ELF-1 (cell line): Measurements from ENCODE around the gene BTNL8.

ENCODE experiments used
- DNase-seq: peaks from one replicate; pipeline ENCODE4 v3.0.0-alpha.2; 2016; ENCODE audit warnings: low read depth, low spot score

The BTNL8 gene

DNA sequence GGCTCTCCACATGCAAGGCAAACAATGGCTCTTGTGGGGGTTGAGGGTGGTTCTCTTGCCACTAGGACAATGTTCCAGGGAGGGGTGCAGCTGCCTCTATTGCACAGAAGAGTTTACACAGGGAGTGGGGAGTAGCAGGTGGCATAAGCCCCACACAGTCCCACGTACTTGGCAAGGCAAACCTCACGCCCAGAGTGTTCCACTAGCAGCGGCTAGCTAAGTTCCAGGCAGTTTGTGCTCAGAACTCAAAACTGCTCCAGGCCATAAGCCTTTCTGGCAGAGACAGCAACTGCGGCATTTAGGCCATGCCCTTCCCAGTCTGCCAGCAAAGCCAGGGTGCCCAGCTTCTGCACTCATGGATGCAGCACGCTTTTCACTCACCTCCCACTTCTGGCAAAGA is 60.7 kb downstream of the BTNL8 start:
- peak; percentile 12 for DNase-seq

DNA sequence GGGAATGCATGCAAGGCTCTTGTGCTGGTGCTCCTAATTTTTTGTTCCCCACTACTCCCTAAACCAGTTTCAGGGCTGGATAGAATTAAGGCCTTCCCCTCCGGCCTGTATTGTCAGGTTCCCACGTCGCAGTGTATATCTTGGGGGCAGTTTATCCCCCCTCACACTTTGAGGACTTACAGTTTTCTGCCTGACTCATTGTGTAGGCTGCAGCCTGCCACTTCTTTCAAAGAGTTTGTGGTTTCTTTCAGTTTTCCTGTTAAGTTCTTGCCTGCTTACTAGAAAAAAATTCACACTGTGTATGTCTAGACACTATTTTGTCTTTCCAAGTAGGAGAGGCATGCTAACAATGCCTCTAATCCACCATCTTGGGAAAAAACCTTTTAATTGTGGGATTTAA is 61.2 kb downstream of the BTNL8 start:
- DNase-seq: no peak

DNA sequence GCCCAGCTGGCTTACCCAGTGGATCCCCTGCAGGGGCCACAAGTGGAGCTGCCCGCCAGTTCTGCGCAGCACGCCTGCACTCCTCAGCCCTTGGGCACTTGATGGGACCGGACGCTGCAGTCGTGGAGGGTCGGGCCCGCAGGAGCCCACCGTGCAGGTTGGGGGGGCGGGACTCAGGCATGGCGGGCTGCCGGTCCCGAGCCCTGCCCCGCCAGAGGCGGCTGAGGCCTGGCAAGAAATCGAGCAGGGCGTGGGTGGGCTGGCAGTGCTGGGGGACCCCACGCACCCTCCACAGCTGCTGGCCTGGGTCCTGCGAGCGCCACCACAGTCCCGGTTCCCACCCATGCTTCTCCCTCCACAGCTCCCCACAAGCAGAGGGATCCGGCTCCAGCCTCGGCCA is 70.4 kb downstream of the BTNL8 start:
- no peak for DNase-seq

- DNase-seq: no peak
These were observed 71.4 kb downstream of the BTNL8 start for GRCh38 chr5:180970336-180970735.

GRCh38 chr5:180970875-180971274 is 71.9 kb downstream of the BTNL8 start:
- DNase-seq: no peak

DNA sequence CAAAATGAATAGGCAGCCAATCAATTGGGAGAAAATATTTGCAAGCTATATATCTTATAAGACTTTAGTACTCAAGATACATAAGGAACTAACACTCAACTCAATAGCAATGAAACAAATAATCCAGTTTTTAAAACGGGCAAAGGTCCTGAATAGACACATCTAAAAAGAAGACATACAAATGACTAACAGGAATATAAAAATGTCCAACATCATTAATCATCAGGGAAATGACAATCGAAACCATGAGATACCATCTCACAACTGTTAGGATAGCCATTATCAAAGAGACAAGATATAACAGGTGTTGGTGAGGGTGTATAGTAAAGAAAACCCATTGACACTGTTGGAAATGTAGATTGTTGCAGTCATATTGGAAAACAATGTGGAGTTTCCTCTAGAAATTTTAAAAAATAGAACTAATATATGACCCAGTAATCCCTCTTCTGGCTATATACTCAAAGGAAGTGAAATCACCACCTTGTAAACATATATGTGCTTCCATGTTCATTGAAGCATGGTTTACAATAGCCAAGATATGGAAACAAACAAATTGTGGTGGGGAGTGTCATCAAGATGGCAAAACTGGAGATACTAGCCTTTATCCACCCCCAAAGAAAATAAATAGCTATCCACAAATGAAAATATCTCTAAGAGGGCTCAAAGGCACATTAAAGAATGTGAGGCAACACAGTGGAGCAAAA is 75.8 kb downstream of the BTNL8 start:
- DNase-seq: no peak

GRCh38 chr5:180975338-180975737 is 76.4 kb downstream of the BTNL8 start:
- no peak for DNase-seq

- DNase-seq: no peak
These were observed 77.6 kb downstream of the BTNL8 start for GRCh38 chr5:180976518-180976917.

GRCh38 chr5:180977852-180978251 is 78.9 kb downstream of the BTNL8 start:
- no peak for DNase-seq

- no peak for DNase-seq
These were observed 83.2 kb downstream of the BTNL8 start for GRCh38 chr5:180982008-180982741.

GRCh38 chr5:180988016-180988415 is 89.1 kb downstream of the BTNL8 start:
- no peak for DNase-seq

- DNase-seq: no peak
These were observed 89.6 kb downstream of the BTNL8 start, which contains the start of gene BTNL3 for GRCh38 chr5:180988592-180988991. Gene BTNL3, plus strand, starts transcription at chr5:180988846. Its CDS starts 183 bp downstream, at chr5:180989029.

DNA sequence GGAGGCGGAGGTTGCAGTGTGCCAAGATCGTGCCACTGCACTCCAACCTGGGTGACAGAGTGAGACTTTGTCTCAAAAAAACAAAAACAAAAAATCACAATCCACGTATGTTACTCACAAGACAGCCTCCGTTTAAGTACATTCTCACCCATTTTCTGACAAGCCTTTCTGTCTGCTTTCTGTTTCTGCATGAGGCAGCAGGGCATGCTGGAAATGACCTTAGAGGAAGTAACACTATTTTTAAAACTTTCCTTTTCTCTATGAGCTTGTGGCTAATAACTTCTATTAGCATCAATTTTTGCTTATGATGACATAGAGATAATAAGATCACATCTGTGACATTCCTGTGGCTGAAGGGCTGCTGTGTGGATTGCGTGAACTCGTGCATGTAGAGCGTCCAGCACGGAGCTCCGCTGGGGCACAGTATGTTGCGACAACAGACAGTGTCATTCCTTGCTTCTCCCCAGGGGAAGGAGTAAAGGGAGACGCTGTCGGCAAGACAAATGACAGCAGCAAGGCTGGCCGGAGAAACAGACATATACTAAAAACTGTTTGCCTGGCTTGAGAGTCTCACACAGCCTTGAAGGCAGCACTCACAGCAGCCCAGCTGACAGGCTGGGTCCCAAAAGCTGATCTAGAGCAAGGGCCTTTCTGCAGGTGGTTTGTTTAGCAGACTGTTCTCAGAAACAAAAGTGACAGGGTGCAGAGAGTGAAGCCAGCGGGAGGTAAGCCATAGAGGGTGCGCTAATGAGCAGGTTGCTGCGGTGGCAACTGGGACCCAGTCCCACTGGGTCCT is 91.3 kb downstream of the BTNL8 start:
- no peak for DNase-seq

DNA sequence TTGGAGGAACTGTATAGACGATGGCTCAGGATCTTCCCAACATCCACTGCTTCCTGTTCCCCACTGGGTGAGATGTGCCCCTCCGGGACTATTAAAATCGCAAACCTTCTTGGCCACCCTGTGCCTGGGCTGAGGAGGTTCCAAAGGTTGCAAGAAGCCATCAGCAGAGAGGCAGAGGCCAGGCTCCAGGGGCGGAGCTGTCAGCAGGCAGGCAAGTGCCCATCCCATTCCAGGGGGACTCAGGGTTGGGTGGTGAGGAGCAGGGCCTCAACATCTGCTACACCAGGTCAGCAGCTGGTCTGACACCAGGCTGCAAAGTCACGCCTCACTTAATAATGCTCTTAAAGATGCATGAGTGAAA is 91.9 kb downstream of the BTNL8 start:
- no peak for DNase-seq
